Fibroblast of the aortic adventitia (primary cell): Measurements from ENCODE around the gene MAP3K4. TPM values are rescaled to one million over a fixed set of nuclear protein-coding genes. Genes with fewer than 3 reads are reported as not detected.

Experiments
- DNase-seq: peaks from one replicate; pipeline ENCODE4 v3.0.0-alpha.2; 2010; ENCODE audit warnings: low read depth
- H3K4me3 ChIP-seq: 2 replicates; pipeline ENCODE4 v1.5.1; 2011; ENCODE audit warnings: low read depth, mild to moderate bottlenecking, control low read depth, low read length, moderate library complexity
- CTCF ChIP-seq: IDR thresholded peaks from 2 replicates; pipeline ENCODE4 v1.5.1; 2011; ENCODE audit warnings: mild to moderate bottlenecking, low read length, control low read depth, inconsistent platforms; ENCODE audit not compliant: insufficient read depth
- total RNA-seq: library from RNA; depleted of rRNA; stranded (reverse); fragments of >200 nt; gene quantifications from 2 replicates; pipeline ENCODE4 v1.2.3, GENCODE V29; 2012; ENCODE audit warnings: low replicate concordance

Gene MAP3K4
- total RNA-seq, 1 donor, result 25.0 TPM

GRCh38 chr6:161107779-161108730 lies 116.5 kb downstream of the MAP3K4 start:
- no peak for TF ChIP-seq CTCF
- no peak for DNase-seq
- no peak overlapping the region for H3K4me3 ChIP-seq

- DNase-seq, result no peak
- H3K4me3 ChIP-seq, result no peak overlapping the region
- TF ChIP-seq CTCF, result no peak
These were observed 117.3 kb downstream of the MAP3K4 start for GRCh38 chr6:161108916-161109315.

GRCh38 chr6:161109366-161109765 lies 117.8 kb downstream of the MAP3K4 start:
- H3K4me3 ChIP-seq, result no peak overlapping the region
- DNase-seq, result no peak
- TF ChIP-seq CTCF, result no peak

- H3K4me3 ChIP-seq, result no peak overlapping the region
- TF ChIP-seq CTCF, result no peak
- no peak for DNase-seq
These were observed 118.6 kb downstream of the MAP3K4 start for GRCh38 chr6:161110028-161110779.

- no peak for DNase-seq
- TF ChIP-seq CTCF, result no peak
- no peak overlapping the region for H3K4me3 ChIP-seq
These were observed 119.7 kb downstream of the MAP3K4 start for GRCh38 chr6:161111261-161111660.

- H3K4me3 ChIP-seq, result no peak overlapping the region
- no peak for TF ChIP-seq CTCF
- DNase-seq, result no peak
These were observed 123.9 kb downstream of the MAP3K4 start for GRCh38 chr6:161115468-161115867.
